WTC11 (cell line): ENCODE results near the gene PIGP. TPM values are rescaled to one million over a fixed set of nuclear protein-coding genes. Genes with fewer than 3 reads are reported as not detected.

Source experiments
- ATAC-seq: fragments of 200-7000 bp; cut with Tn5 transposase; 2 replicates; pipeline ENCODE4 v1.10.0; 2021; ENCODE audit warnings: mild to moderate bottlenecking, moderate library complexity
- CTCF ChIA-PET: fragments of 300-600 bp; sonication (Branson Sonifier 250); formaldehyde crosslinking; loops from one replicate; lab custom pipeline; 2021; ENCODE audit warnings: antibody characterized with exemption; lab: Charles Lee
- POLR2A ChIA-PET: fragments of 350-600 bp; sonication (Branson Sonifier 250); formaldehyde crosslinking; loops from one replicate; lab custom pipeline; 2021; ENCODE audit warnings: antibody characterized with exemption; lab: Charles Lee
- DNase-seq: peaks from one replicate; pipeline ENCODE4 v3.0.0; 2021; ENCODE audit warnings: low spot score
- H3K27ac Mint-ChIP-seq: 2 replicates; pipeline ENCODE4 v1.8.0; 2021; ENCODE audit warnings: mixed read lengths
- H3K27me3 Mint-ChIP-seq: 2 replicates; pipeline ENCODE4 v1.8.0; 2021; ENCODE audit warnings: low read depth, mild to moderate bottlenecking, moderate library complexity, mixed read lengths
- H3K36me3 Mint-ChIP-seq: 2 replicates; pipeline ENCODE4 v1.8.0; 2021; ENCODE audit warnings: mixed read lengths
- H3K4me1 Mint-ChIP-seq: 2 replicates; pipeline ENCODE4 v1.8.0; 2022; ENCODE audit warnings: mixed read lengths
- H3K4me3 Mint-ChIP-seq: 2 replicates; pipeline ENCODE4 v1.8.0; 2021; ENCODE audit warnings: mild to moderate bottlenecking, moderate library complexity, mixed read lengths
- H3K9me3 Mint-ChIP-seq: 2 replicates; pipeline ENCODE4 v1.8.0; 2021; ENCODE audit warnings: mixed read lengths
- CDX4 ChIP-seq: fragments of 250-450 bp; sonication (Bioruptor Pico); IDR thresholded peaks from 2 replicates; pipeline ENCODE4 v1.9.0; 2021; ENCODE audit warnings: moderate library complexity, mild to moderate bottlenecking, inconsistent platforms, borderline replicate concordance
- CREB1 ChIP-seq: sonication (generic); formaldehyde crosslinking; IDR thresholded peaks from 2 replicates; pipeline ENCODE4 v1.8.0; 2023; ENCODE audit warnings: mild to moderate bottlenecking, missing genetic modification reagents
- HMGA2 ChIP-seq: fragments of 250-450 bp; sonication (Bioruptor Pico); IDR thresholded peaks from 2 replicates; pipeline ENCODE4 v1.4.0; 2021; ENCODE audit warnings: mild to moderate bottlenecking, moderate library complexity
- IRF2 ChIP-seq: sonication (generic); formaldehyde crosslinking; IDR thresholded peaks from 2 replicates; pipeline ENCODE4 v1.8.0; 2022; ENCODE audit warnings: low read depth, missing genetic modification reagents, borderline replicate concordance
- KAT7 ChIP-seq: sonication (generic); formaldehyde crosslinking; IDR thresholded peaks from 2 replicates; pipeline ENCODE4 v1.8.1; 2023; ENCODE audit warnings: missing genetic modification reagents, mild to moderate bottlenecking, borderline replicate concordance
- NR2C2 ChIP-seq: sonication (generic); formaldehyde crosslinking; IDR thresholded peaks from 2 replicates; pipeline ENCODE4 v1.8.0; 2022; ENCODE audit warnings: mild to moderate bottlenecking, missing genetic modification reagents
- PREB ChIP-seq: sonication (generic); formaldehyde crosslinking; IDR thresholded peaks from 2 replicates; pipeline ENCODE4 v1.8.1; 2022; ENCODE audit warnings: mild to moderate bottlenecking, missing genetic modification reagents, moderate library complexity, borderline replicate concordance
- PRRX2 ChIP-seq: fragments of 250-450 bp; sonication (Bioruptor Pico); IDR thresholded peaks from 2 replicates; pipeline ENCODE4 v1.8.0; 2021; ENCODE audit warnings: mild to moderate bottlenecking
- SP1 ChIP-seq: sonication (generic); formaldehyde crosslinking; conservative IDR thresholded peaks from 2 replicates; pipeline ENCODE4 v1.8.1; 2022; ENCODE audit warnings: missing genetic modification reagents
- TCF7 ChIP-seq: sonication (generic); formaldehyde crosslinking; IDR thresholded peaks from 2 replicates; pipeline ENCODE4 v1.8.0; 2022; ENCODE audit warnings: mild to moderate bottlenecking, low read depth, missing genetic modification reagents, moderate library complexity
- TEAD4 ChIP-seq: sonication (generic); formaldehyde crosslinking; IDR thresholded peaks from 2 replicates; pipeline ENCODE4 v1.8.0; 2022; ENCODE audit warnings: mild to moderate bottlenecking, missing genetic modification reagents
- USF2 ChIP-seq: sonication (generic); formaldehyde crosslinking; IDR thresholded peaks from 2 replicates; pipeline ENCODE4 v1.8.1; 2023; ENCODE audit warnings: mild to moderate bottlenecking, missing genetic modification reagents, moderate library complexity
- ZNF138 ChIP-seq: sonication (generic); formaldehyde crosslinking; conservative IDR thresholded peaks from 2 replicates; pipeline ENCODE4 v1.8.1; 2022; ENCODE audit warnings: mild to moderate bottlenecking, moderate library complexity, missing genetic modification reagents
- ZNF219 ChIP-seq: sonication (generic); formaldehyde crosslinking; IDR thresholded peaks from 2 replicates; pipeline ENCODE4 v1.8.0; 2023; ENCODE audit warnings: missing genetic modification reagents, mild to moderate bottlenecking, borderline replicate concordance
- ZNF263 ChIP-seq: sonication (generic); formaldehyde crosslinking; IDR thresholded peaks from 2 replicates; pipeline ENCODE4 v1.8.1; 2022; ENCODE audit warnings: low read depth, mild to moderate bottlenecking, moderate library complexity, missing genetic modification reagents
- ZNF281 ChIP-seq: sonication (generic); formaldehyde crosslinking; IDR thresholded peaks from 2 replicates; pipeline ENCODE4 v1.8.0; 2023; ENCODE audit warnings: mild to moderate bottlenecking, missing genetic modification reagents
- ZNF512 ChIP-seq: sonication (generic); formaldehyde crosslinking; IDR thresholded peaks from 2 replicates; pipeline ENCODE4 v1.8.1; 2022; ENCODE audit warnings: missing genetic modification reagents, borderline replicate concordance
- ZNF532 ChIP-seq: fragments of 250-450 bp; sonication (Bioruptor Pico); IDR thresholded peaks from 2 replicates; pipeline ENCODE4 v1.9.0; 2021; ENCODE audit warnings: mild to moderate bottlenecking, borderline replicate concordance
- ZNF671 ChIP-seq: fragments of 250-450 bp; sonication (Bioruptor Pico); IDR thresholded peaks from 2 replicates; pipeline ENCODE4 v1.8.0; 2021; ENCODE audit warnings: mild to moderate bottlenecking
- total RNA-seq: library from RNA; stranded (reverse); gene quantifications from 3 replicates; pipeline ENCODE4 v1.2.3, GENCODE V29; 2021

The PIGP gene
- total RNA-seq, 1 experiment from 2014 or later = 10.9 TPM

- TF ChIP-seq TCF7 (CRISPR knock-in tag) = no peak
Observed at GRCh38 chr21:37071561-37072273, 1.2 kb downstream of the PIGP start (continued).

- no peak for TF ChIP-seq ZNF671
- TF ChIP-seq HMGA2 (CRISPR knock-in tag) = peak; percentile 69; the same call in 1 of the 2 replicates
- no peak for TF ChIP-seq ZNF281 (CRISPR knock-in tag)
- no peak for TF ChIP-seq CDX4
- TF ChIP-seq, all 79 proteins: peak for 1
- Mint-ChIP-seq H3K36me3 (peaks cover 17% of the 10 kb centered on the region), H3K27ac (no peak overlapping the region), H3K9me3 (no peaks in the 10 kb centered on the region), H3K4me1 (peaks cover 5% of the 10 kb centered on the region), H3K4me3 (no peak overlapping the region), H3K27me3 (no peaks in the 10 kb centered on the region)
- CTCF ChIA-PET = interaction anchor here (1.3 kb wide), 1 partner anchor 56 kb away, joined by 4 read pairs; no protein-coding TSS in a partner anchor
- no peak for ATAC-seq
- DNase-seq = no peak
- POLR2A ChIA-PET = no interaction called here
Observed at GRCh38 chr21:37065561-37066177, 7.2 kb downstream of the PIGP start.

- ATAC-seq (no peak), DNase-seq (no peak)
- POLR2A ChIA-PET = no interaction called here
- Mint-ChIP-seq H3K9me3 (no peaks in the 10 kb centered on the region), H3K36me3 (peaks cover 11% of the 10 kb centered on the region), H3K4me3 (no peak overlapping the region), H3K4me1 (peaks cover 14% of the 10 kb centered on the region), H3K27ac (no peak overlapping the region), H3K27me3 (no peaks in the 10 kb centered on the region)
- CTCF ChIA-PET = no interaction called here
- TF ChIP-seq SP1 (CRISPR knock-in tag) (no peak), CREB1 (CRISPR knock-in tag) (no peak), USF2 (CRISPR knock-in tag) (no peak), ZNF138 (CRISPR knock-in tag) (no peak), IRF2 (CRISPR knock-in tag) (no peak), PRRX2 (CRISPR knock-in tag) (no peak), ZNF263 (CRISPR knock-in tag) (no peak), ZNF532 (CRISPR knock-in tag) (no peak), KAT7 (CRISPR knock-in tag) (no peak), TEAD4 (no peak), NR2C2 (CRISPR knock-in tag) (no peak), PREB (CRISPR knock-in tag) (no peak), ZNF219 (CRISPR knock-in tag) (no peak), ZNF512 (CRISPR knock-in tag) (no peak)
Observed at GRCh38 chr21:37064841-37065240, 8.0 kb downstream of the PIGP start.
